H9 (cell line): ENCODE results near the gene CXCR2. TPM values are rescaled to one million over a fixed set of nuclear protein-coding genes. Genes with fewer than 3 reads are reported as not detected.

Source experiments
- DNase-seq: peaks from one replicate; pipeline ENCODE4 v3.0.0-alpha.2; 2017
- H2AFZ ChIP-seq: one replicate; pipeline ENCODE4 v1.6.1; 2013; ENCODE audit warnings: mild to moderate bottlenecking, low read length, control low read depth, moderate library complexity
- H2AK5ac ChIP-seq: 2 replicates; pipeline ENCODE4 v1.6.1; 2013; ENCODE audit warnings: low read length, control low read depth, mixed read lengths; ENCODE audit not compliant: insufficient read length
- H2BK120ac ChIP-seq: one replicate; pipeline ENCODE4 v1.6.1; 2013; ENCODE audit warnings: low read depth, mild to moderate bottlenecking, low read length, control low read depth, inconsistent platforms; ENCODE audit not compliant: poor library complexity, severe bottlenecking
- H2BK12ac ChIP-seq: 2 replicates; pipeline ENCODE4 v1.6.1; 2013; ENCODE audit warnings: low read length, control low read depth, mixed read lengths, low read depth; ENCODE audit not compliant: insufficient read length
- H2BK15ac ChIP-seq: 2 replicates; pipeline ENCODE4 v1.6.1; 2013; ENCODE audit warnings: low read depth, low read length, control low read depth
- H2BK20ac ChIP-seq: one replicate; pipeline ENCODE4 v1.6.1; 2013; ENCODE audit warnings: low read depth, mild to moderate bottlenecking, low read length, control low read depth, inconsistent platforms; ENCODE audit not compliant: poor library complexity, severe bottlenecking
- H2BK5ac ChIP-seq: 2 replicates; pipeline ENCODE4 v1.6.1; 2013; ENCODE audit warnings: low read length, control low read depth, mixed read lengths; ENCODE audit not compliant: insufficient read length
- H3K14ac ChIP-seq: 2 replicates; pipeline ENCODE4 v1.6.1; 2013; ENCODE audit warnings: low read length, control low read depth; ENCODE audit not compliant: insufficient read depth
- H3K18ac ChIP-seq: 2 replicates; pipeline ENCODE4 v1.6.1; 2013; ENCODE audit warnings: low read depth, mild to moderate bottlenecking, mixed read lengths, low read length, control low read depth; ENCODE audit not compliant: insufficient read length
- H3K23ac ChIP-seq: 2 replicates; pipeline ENCODE4 v1.6.1; 2013; ENCODE audit warnings: low read length, control low read depth, mixed read lengths, low read depth; ENCODE audit not compliant: insufficient read length
- H3K23me2 ChIP-seq: 2 replicates; pipeline ENCODE4 v1.6.1; 2013; ENCODE audit warnings: low read depth, mild to moderate bottlenecking, mixed read lengths, low read length, control low read depth; ENCODE audit not compliant: insufficient read length, poor library complexity, severe bottlenecking
- H3K27ac ChIP-seq: 2 replicates; pipeline ENCODE4 v1.5.1; 2013; ENCODE audit warnings: low read length, control low read depth, mixed read lengths, low read depth; ENCODE audit not compliant: insufficient read length
- H3K27me3 ChIP-seq: 2 replicates; pipeline ENCODE4 v1.6.1; 2013; ENCODE audit warnings: low read length, control low read depth, inconsistent platforms; ENCODE audit not compliant: insufficient read depth
- H3K4ac ChIP-seq: 2 replicates; pipeline ENCODE4 v1.6.1; 2013; ENCODE audit warnings: low read depth, mild to moderate bottlenecking, control low read depth, inconsistent platforms, low read length, moderate library complexity
- H3K4me1 ChIP-seq: 2 replicates; pipeline ENCODE4 v1.6.1; 2013; ENCODE audit warnings: low read length, control low read depth, inconsistent platforms; ENCODE audit not compliant: insufficient read depth
- H3K4me2 ChIP-seq: 2 replicates; pipeline ENCODE4 v1.6.1; 2013; ENCODE audit warnings: low read length, control low read depth, mixed read lengths; ENCODE audit not compliant: insufficient read length, insufficient read depth
- H3K56ac ChIP-seq: 2 replicates; pipeline ENCODE4 v1.6.1; 2013; ENCODE audit warnings: low read depth, mild to moderate bottlenecking, mixed read lengths, low read length, control low read depth; ENCODE audit not compliant: insufficient read length
- H3K79me1 ChIP-seq: 2 replicates; pipeline ENCODE4 v1.6.1; 2013; ENCODE audit warnings: low read depth, mild to moderate bottlenecking, moderate library complexity, low read length, control low read depth, inconsistent platforms; ENCODE audit not compliant: insufficient read depth, poor library complexity, severe bottlenecking
- H3K79me2 ChIP-seq: 2 replicates; pipeline ENCODE4 v1.6.1; 2013; ENCODE audit warnings: low read length, control low read depth, inconsistent platforms; ENCODE audit not compliant: insufficient read depth
- H3K9ac ChIP-seq: 2 replicates; pipeline ENCODE4 v1.6.1; 2013; ENCODE audit warnings: low read length, control low read depth, mixed read lengths; ENCODE audit not compliant: insufficient read length; ENCODE audit errors: extremely low read depth
- H3K9me3 ChIP-seq: one replicate; pipeline ENCODE4 v1.6.1; 2013; ENCODE audit warnings: low read depth, low read length, inconsistent platforms; ENCODE audit not compliant: control insufficient read depth
- H3T11ph ChIP-seq: one replicate; pipeline ENCODE4 v1.6.1; 2013; ENCODE audit warnings: mild to moderate bottlenecking, low read length, control low read depth, inconsistent platforms
- H4K20me1 ChIP-seq: one replicate; pipeline ENCODE4 v1.6.1; 2013; ENCODE audit not compliant: control insufficient read depth, insufficient read length, insufficient read depth
- H4K5ac ChIP-seq: 2 replicates; pipeline ENCODE4 v1.6.1; 2013; ENCODE audit warnings: low read depth, mild to moderate bottlenecking, mixed read lengths, low read length, control low read depth; ENCODE audit not compliant: insufficient read length
- H4K8ac ChIP-seq: replicated peaks from 2 replicates; pipeline ENCODE4 v1.6.1; 2013; ENCODE audit warnings: low read length, control low read depth, mixed read lengths, low read depth; ENCODE audit not compliant: insufficient read length
- H4K91ac ChIP-seq: 2 replicates; pipeline ENCODE4 v1.6.1; 2013; ENCODE audit warnings: low read depth, mild to moderate bottlenecking, moderate library complexity, mixed read lengths, low read length, control low read depth; ENCODE audit not compliant: insufficient read length
- H3K27ac Mint-ChIP-seq, 3 experiments: 2 replicates in 2 of 3; 3 replicates in 1 of 3; pipeline ENCODE4 v1.8.0; 2020 to 2021; ENCODE audit warnings: mixed read lengths in 3 of 3, mild to moderate bottlenecking in 1 of 3, moderate library complexity in 1 of 3
- H3K27me3 Mint-ChIP-seq: 2 replicates; pipeline ENCODE4 v1.8.0; 2021; ENCODE audit warnings: low read depth, mild to moderate bottlenecking, moderate library complexity, mixed read lengths
- H3K36me3 Mint-ChIP-seq, 3 experiments: 2 replicates in 2 of 3; 3 replicates in 1 of 3; pipeline ENCODE4 v1.8.0; 2020 to 2021; ENCODE audit warnings: low read depth in 3 of 3, mixed read lengths in 3 of 3; ENCODE audit not compliant: insufficient read depth in 1 of 3
- H3K4me1 Mint-ChIP-seq, 2 experiments: 2 replicates each; pipeline ENCODE4 v1.8.0; 2020; ENCODE audit warnings: mixed read lengths in 2 of 2
- H3K4me3 Mint-ChIP-seq, 2 experiments: 2 replicates in 1 of 2; 3 replicates in 1 of 2; pipeline ENCODE4 v1.8.0; 2020 to 2021; ENCODE audit warnings: mild to moderate bottlenecking in 2 of 2, mixed read lengths in 2 of 2, moderate library complexity in 1 of 2
- H3K9me3 Mint-ChIP-seq, 2 experiments: 2 replicates in 1 of 2; 3 replicates in 1 of 2; pipeline ENCODE4 v1.8.0; 2020; ENCODE audit warnings: mild to moderate bottlenecking in 2 of 2, mixed read lengths in 2 of 2, moderate library complexity in 1 of 2
- WGBS: extraction: QIAGEN DNeasy Blood & Tissue Kit; methylation state at CpG from one replicate; pipeline ENCODE4 v1.1.7; 2013; ENCODE audit warnings: missing lambda C conversion rate, low lambda C conversion rate, mixed read lengths; ENCODE audit not compliant: insufficient read length; ENCODE audit errors: extremely low coverage; 5-methylcytosine and 5-hydroxymethylcytosine counted together
- total RNA-seq: library from RNA; stranded (reverse); gene quantifications from 2 replicates; pipeline ENCODE4 v1.2.1, GENCODE V29; 2021
- TF ChIP-seq, protein P1 (sequence below): fragments of 200-600 bp; sonication (generic); conservative IDR thresholded peaks from 3 replicates; pipeline ENCODE4 v1.8.0; 2021; ENCODE audit warnings: antibody characterized with exemption, mild to moderate bottlenecking

The CXCR2 gene
- total RNA-seq, 1 experiment from 2014 or later = 0.59 TPM

DNA sequence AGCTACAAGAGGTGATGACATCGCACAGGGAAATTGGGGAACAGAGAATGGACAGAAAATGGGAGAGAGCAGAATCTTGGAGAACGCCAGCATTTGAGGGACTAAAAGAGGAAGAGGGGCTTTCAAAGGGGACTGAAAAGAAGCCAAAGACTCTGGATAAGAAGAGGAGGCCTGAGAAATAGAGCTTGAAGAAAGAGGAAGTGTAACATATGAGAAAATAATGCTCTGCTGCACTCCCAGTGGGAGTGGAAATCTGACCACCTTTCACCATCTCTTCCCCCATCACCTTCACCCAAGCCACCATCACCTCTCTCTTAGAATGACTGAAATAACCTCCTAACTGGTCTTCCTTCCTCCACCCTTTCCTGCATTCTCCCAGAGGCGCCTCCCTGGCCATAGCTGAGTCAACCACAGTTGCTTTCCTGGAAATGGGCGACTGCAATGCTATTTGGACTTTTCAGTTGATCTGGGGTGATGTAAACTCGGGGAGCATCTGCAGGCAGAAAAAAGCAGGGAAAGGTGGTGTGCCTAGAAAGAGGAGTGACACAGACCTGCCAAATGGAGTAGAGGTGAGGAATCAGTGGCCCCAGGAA, 24.1 kb downstream of the CXCR2 start:
- no peak overlapping the region for H4K5ac ChIP-seq
- Mint-ChIP-seq H3K27ac (no peak overlapping the region), H3K4me3 (no peak overlapping the region), H3K4me1 (0 out of 4 replicates have a peak, but pooled peaks cover 0 to 3% of the 10 kb centered on the region in 2 experiments), H3K27me3 (peaks cover 8% of the 10 kb centered on the region), H3K36me3 (peaks cover 0 to 2% (median 1%) of the 10 kb centered on the region in 3 experiments; a peak in 2 of 7 replicates), H3K9me3 (peaks cover 5 to 7% of the 10 kb centered on the region in 2 experiments)
- no peak overlapping the region for H2BK20ac ChIP-seq
- no peak overlapping the region for H3K14ac ChIP-seq
- H3K4me1 ChIP-seq = no peaks in the 10 kb centered on the region
- H2AFZ ChIP-seq = no peak overlapping the region
- H4K91ac ChIP-seq = no peak overlapping the region
- H3K27me3 ChIP-seq = no peaks in the 10 kb centered on the region
- no peak overlapping the region for H3K9ac ChIP-seq
- H3K23ac ChIP-seq = no peak overlapping the region
- DNase-seq = no peak
- no peaks in the 10 kb centered on the region for H4K20me1 ChIP-seq
- H3K79me1 ChIP-seq = no peaks in the 10 kb centered on the region
- TF ChIP-seq, protein P1, sequence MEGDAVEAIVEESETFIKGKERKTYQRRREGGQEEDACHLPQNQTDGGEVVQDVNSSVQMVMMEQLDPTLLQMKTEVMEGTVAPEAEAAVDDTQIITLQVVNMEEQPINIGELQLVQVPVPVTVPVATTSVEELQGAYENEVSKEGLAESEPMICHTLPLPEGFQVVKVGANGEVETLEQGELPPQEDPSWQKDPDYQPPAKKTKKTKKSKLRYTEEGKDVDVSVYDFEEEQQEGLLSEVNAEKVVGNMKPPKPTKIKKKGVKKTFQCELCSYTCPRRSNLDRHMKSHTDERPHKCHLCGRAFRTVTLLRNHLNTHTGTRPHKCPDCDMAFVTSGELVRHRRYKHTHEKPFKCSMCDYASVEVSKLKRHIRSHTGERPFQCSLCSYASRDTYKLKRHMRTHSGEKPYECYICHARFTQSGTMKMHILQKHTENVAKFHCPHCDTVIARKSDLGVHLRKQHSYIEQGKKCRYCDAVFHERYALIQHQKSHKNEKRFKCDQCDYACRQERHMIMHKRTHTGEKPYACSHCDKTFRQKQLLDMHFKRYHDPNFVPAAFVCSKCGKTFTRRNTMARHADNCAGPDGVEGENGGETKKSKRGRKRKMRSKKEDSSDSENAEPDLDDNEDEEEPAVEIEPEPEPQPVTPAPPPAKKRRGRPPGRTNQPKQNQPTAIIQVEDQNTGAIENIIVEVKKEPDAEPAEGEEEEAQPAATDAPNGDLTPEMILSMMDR = no peak
- no peaks in the 10 kb centered on the region for H3K79me2 ChIP-seq
- H2BK12ac ChIP-seq = no peak overlapping the region
- H3T11ph ChIP-seq = no peak overlapping the region
- no peak overlapping the region for H2AK5ac ChIP-seq
- H2BK5ac ChIP-seq = no peak overlapping the region
- WGBS = no CpG with 5 or more reads among the region's 5 CpGs
- no peak overlapping the region for H3K4me2 ChIP-seq
- H2BK15ac ChIP-seq = no peak overlapping the region
- no peak overlapping the region for H4K8ac ChIP-seq
- H3K56ac ChIP-seq = no peak overlapping the region
- H3K4ac ChIP-seq = no peak overlapping the region
- no peak overlapping the region for H2BK120ac ChIP-seq
- H3K27ac ChIP-seq = no peak overlapping the region
- H3K18ac ChIP-seq = no peak overlapping the region
- H3K9me3 ChIP-seq = peaks cover 5% of the 10 kb centered on the region
- no peaks in the 10 kb centered on the region for H3K23me2 ChIP-seq
